GM12878 (cell line): ENCODE measurements around the gene GRM3. TPM values are rescaled to one million over a fixed set of nuclear protein-coding genes. Genes with fewer than 3 reads are reported as not detected.
A peak's percentile ranks its signal among the peaks of the same experiment; 100 is the strongest.

ENCODE experiments used
- ATAC-seq: fragments of 200-7000 bp; cut with Tn5 transposase; 3 replicates; pipeline ENCODE4 v1.9.1; 2020; ENCODE audit warnings: mild to moderate bottlenecking, moderate library complexity
- BruUV-seq: library from RNA; stranded (reverse); fragments of 400-500 nt; replicated peaks from 2 replicates; lab custom pipeline; 2021; lab: Mats Ljungman, UMichigan
- CTCF ChIA-PET: fragments of 300-600 bp; sonication (Branson Sonifier 250); formaldehyde crosslinking; extraction: SDS; loops from one replicate; lab custom pipeline; 2021; ENCODE audit warnings: inconsistent platforms; lab: Yijun Ruan, JAX
- POLR2A ChIA-PET: fragments of 350-600 bp; formaldehyde crosslinking; extraction: SDS; loops from one replicate; lab custom pipeline; 2021; ENCODE audit warnings: inconsistent platforms; lab: Charles Lee
- RAD21 ChIA-PET: fragments of 300-600 bp; sonication (Branson Sonifier 250); formaldehyde crosslinking; loops from one replicate; lab custom pipeline; 2023; ENCODE audit warnings: antibody characterized with exemption; ENCODE audit not compliant: unreplicated experiment; lab: Charles Lee
- SMC1A ChIA-PET: fragments of 300-600 bp; sonication (Branson Sonifier 250); formaldehyde crosslinking; loops from one replicate; lab custom pipeline; 2023; ENCODE audit not compliant: unreplicated experiment, uncharacterized antibody; lab: Charles Lee
- DNase-seq: peaks from one replicate; pipeline ENCODE4 v3.0.0-alpha.2; 2011; ENCODE audit warnings: low read depth, low spot score
- FAIRE-seq: peaks from 3 replicates; lab custom pipeline; 2011; peaks lifted over from hg19 to GRCh38; lab: Jason Lieb, UNC
- H2AFZ ChIP-seq: 2 replicates; pipeline ENCODE4 v1.6.0; 2011; ENCODE audit warnings: low read depth, low read length, control low read depth; ENCODE audit not compliant: control insufficient read depth
- H3K27ac ChIP-seq: 2 replicates; pipeline ENCODE4 v1.5.1; 2011; ENCODE audit warnings: control low read depth; ENCODE audit not compliant: control insufficient read depth, insufficient read depth
- H3K27me3 ChIP-seq, 2 experiments: replicated peaks in 1 of 2; 2 replicates each; pipeline versions ENCODE4 v1.6.0 to v1.6.1; 2011; ENCODE audit warnings: low read length in 1 of 2; ENCODE audit not compliant: control insufficient read depth in 2 of 2, insufficient read depth in 2 of 2
- H3K36me3 ChIP-seq, 2 experiments: 2 replicates each; pipeline ENCODE4 v1.5.1; 2011; ENCODE audit warnings: low read length in 1 of 2; ENCODE audit not compliant: control insufficient read depth in 2 of 2, insufficient read depth in 2 of 2
- H3K4me1 ChIP-seq: 2 replicates; pipeline ENCODE4 v1.6.1; 2011; ENCODE audit warnings: mild to moderate bottlenecking, low read length, moderate library complexity, mixed read lengths; ENCODE audit not compliant: control insufficient read depth, insufficient read depth
- H3K4me2 ChIP-seq: 2 replicates; pipeline ENCODE4 v1.6.0; 2011; ENCODE audit warnings: control low read depth; ENCODE audit not compliant: control insufficient read depth, insufficient read depth
- H3K4me3 ChIP-seq: fragments of 200-600 bp; sonication (generic); 2 replicates; pipeline ENCODE4 v1.5.1; 2016
- H3K79me2 ChIP-seq: 2 replicates; pipeline ENCODE4 v1.6.0; 2011; ENCODE audit warnings: low read length; ENCODE audit not compliant: control insufficient read depth, insufficient read depth
- H3K9ac ChIP-seq: 2 replicates; pipeline ENCODE4 v1.8.0; 2011; ENCODE audit warnings: low read length, control low read depth, mixed read lengths; ENCODE audit not compliant: control insufficient read depth, insufficient read depth
- H3K9me3 ChIP-seq: replicated peaks from 3 replicates; pipeline ENCODE4 v1.5.1; 2011; ENCODE audit warnings: mild to moderate bottlenecking, low read length; ENCODE audit not compliant: control insufficient read depth, insufficient read depth
- H4K20me1 ChIP-seq: 2 replicates; pipeline ENCODE4 v1.6.0; 2011; ENCODE audit not compliant: control insufficient read depth, insufficient read depth
- ATF2 ChIP-seq: IDR thresholded peaks from 2 replicates; pipeline ENCODE4 v1.6.1; 2012; ENCODE audit warnings: low read length, inconsistent platforms
- BCL11A ChIP-seq: IDR thresholded peaks from 2 replicates; pipeline ENCODE4 v1.6.1; 2011; ENCODE audit warnings: low read depth, low read length
- CBX5 ChIP-seq: sonication (generic); IDR thresholded peaks from 2 replicates; pipeline ENCODE4 v1.6.1; 2016; ENCODE audit warnings: low read depth, moderate library complexity, mild to moderate bottlenecking, inconsistent platforms
- CEBPZ ChIP-seq: fragments of 150-350 bp; IDR thresholded peaks from 2 replicates; pipeline ENCODE4 v1.6.1; 2016; ENCODE audit warnings: low read depth, low read length
- CREM ChIP-seq: IDR thresholded peaks from 2 replicates; pipeline ENCODE4 v1.6.1; 2014; ENCODE audit warnings: antibody characterized with exemption, low read depth
- FOXM1 ChIP-seq: IDR thresholded peaks from 2 replicates; pipeline ENCODE4 v1.6.1; 2012; ENCODE audit warnings: low read depth, mild to moderate bottlenecking, inconsistent platforms, low read length, moderate library complexity
- MEF2A ChIP-seq: IDR thresholded peaks from 2 replicates; pipeline ENCODE4 v1.6.1; 2011; ENCODE audit warnings: low read depth, mild to moderate bottlenecking, low read length, moderate library complexity; ENCODE audit not compliant: insufficient read depth
- MTA3 ChIP-seq: IDR thresholded peaks from 2 replicates; pipeline ENCODE4 v1.6.1; 2012; ENCODE audit warnings: low read length, inconsistent platforms, borderline replicate concordance
- NFIC ChIP-seq: IDR thresholded peaks from 2 replicates; pipeline ENCODE4 v1.6.1; 2012; ENCODE audit warnings: low read depth, mild to moderate bottlenecking, inconsistent platforms, low read length, moderate library complexity
- PBX3 ChIP-seq: IDR thresholded peaks from 2 replicates; pipeline ENCODE4 v1.6.1; 2011; ENCODE audit warnings: mild to moderate bottlenecking, low read depth, low read length, moderate library complexity; ENCODE audit not compliant: insufficient replicate concordance
- PML ChIP-seq: IDR thresholded peaks from 2 replicates; pipeline ENCODE4 v1.6.1; 2012; ENCODE audit warnings: low read length, inconsistent platforms
- RELA ChIP-seq: fragments of 450-650 bp; IDR thresholded peaks from 2 replicates; pipeline ENCODE4 v1.8.0; 2014; ENCODE audit warnings: borderline replicate concordance; ENCODE audit not compliant: partially characterized antibody
- SIN3A ChIP-seq: IDR thresholded peaks from 2 replicates; pipeline ENCODE4 v1.6.1; 2012; ENCODE audit warnings: low read depth, low read length, improper control_type of control experiment
- SRF ChIP-seq, 2 experiments: IDR thresholded peaks; 2 replicates each; pipeline ENCODE4 v1.6.1; 2011; ENCODE audit warnings: low read depth in 2 of 2, low read length in 2 of 2, mild to moderate bottlenecking in 1 of 2, moderate library complexity in 1 of 2
- SUPT20H ChIP-seq: IDR thresholded peaks from 2 replicates; pipeline ENCODE4 v1.6.1; 2011; ENCODE audit warnings: low read depth, mild to moderate bottlenecking, low read length, moderate library complexity, borderline replicate concordance; ENCODE audit not compliant: control insufficient read depth
- USF1 ChIP-seq: IDR thresholded peaks from 2 replicates; pipeline ENCODE4 v1.6.1; 2011; ENCODE audit warnings: borderline replicate concordance, low read depth, mild to moderate bottlenecking, moderate library complexity, mixed read lengths, low read length; ENCODE audit not compliant: insufficient read depth; ENCODE audit errors: extremely low read length
- ZNF384 ChIP-seq: IDR thresholded peaks from 2 replicates; pipeline ENCODE4 v1.6.1; 2012; ENCODE audit warnings: low read depth, mild to moderate bottlenecking, low read length, improper control_type of control experiment, borderline replicate concordance
- WGBS: methylation state at CpG from one replicate; pipeline ENCODE4 v1.1.6; 2016; ENCODE audit warnings: low lambda C conversion rate; ENCODE audit not compliant: insufficient replicate concordance, insufficient coverage; ENCODE audit errors: missing lambda C conversion rate; 5-methylcytosine and 5-hydroxymethylcytosine counted together
- in situ Hi-C: fragments of 300-500 bp; cut with MboI; formaldehyde crosslinking; loops from 9 replicates; pipeline ENCODE4 v1.14.3; 2018; ENCODE audit warnings: mixed read lengths
- intact Hi-C: fragments of 100-400 bp; cut with micrococcal nuclease; formaldehyde crosslinking; loops from one replicate; pipeline ENCODE4 v1.14.2; 2022; ENCODE audit not compliant: unreplicated experiment
- polyA plus RNA-seq, 11 experiments: library from polyadenylated mRNA; depleted of rRNA in 4 of 11; unstranded in 6 of 11; stranded (reverse) in 5 of 11; fragments of >200 nt; fragmentation: Nextera tagmentation in 4 of 11; fragmentation: Illumina TruSeq in 1 of 11; extraction: Ambion mirVana in 4 of 11; extraction: Trizol in 1 of 11; gene quantifications; 1 replicate in 1 of 11; 2 replicates in 10 of 11; pipeline versions ENCODE4 v1.2.1 to v1.2.3, GENCODE V29; 2011 to 2016; ENCODE audit warnings: inconsistent platforms in 2 of 11, missing spikeins in 2 of 11, low read depth in 1 of 11
- total RNA-seq, 4 experiments: library from RNA; depleted of rRNA in 3 of 4; stranded (reverse); fragments of >200 nt in 3 of 4; fragmentation: Illumina TruSeq in 1 of 4; extraction: Trizol in 1 of 4; gene quantifications; 2 replicates each; pipeline versions ENCODE4 v1.2.1 to v1.2.3, GENCODE V29; 2013 to 2021

GRM3 gene
- total and polyA plus RNA-seq, 10 of the 15 experiments (the other 5 are each of a cell fraction or from before 2014, with no cell fraction given), result 0.03 to 0.49 (median 0.15) TPM; not detected in 1

- in situ Hi-C loops (no loop called here), intact Hi-C loops (no loop called here)
- no peaks in the 10 kb centered on the region for H3K36me3 ChIP-seq
- peak; percentile 80 for ATAC-seq
- H3K27ac ChIP-seq, result peak overlapping the region; percentile 39
- H3K4me3 ChIP-seq, result no peak overlapping the region
- no TSS peak for BruUV-seq
- ChIA-PET SMC1A (no interaction called here), CTCF (interaction anchor here (1.0 kb wide), 1 partner anchor 29 kb away, joined by 3 read pairs; no protein-coding TSS in a partner anchor), RAD21 (no interaction called here), POLR2A (no interaction called here)
- peaks cover 38% of the 10 kb centered on the region for H3K4me1 ChIP-seq
- no peak for FAIRE-seq
- H4K20me1 ChIP-seq, result no peaks in the 10 kb centered on the region
- DNase-seq, result peak; percentile 57
- peak overlapping the region; percentile 39 for H3K4me2 ChIP-seq
- no peak overlapping the region for H2AFZ ChIP-seq
- H3K79me2 ChIP-seq, result no peaks in the 10 kb centered on the region
- no peaks in the 10 kb centered on the region for H3K27me3 ChIP-seq
- 0% methylated on average over 3 of the region's 3 CpGs for WGBS
- H3K9me3 ChIP-seq, result peaks cover 3% of the 10 kb centered on the region; the same call in 1 of the 3 replicates
- no peak overlapping the region for H3K9ac ChIP-seq
- TF ChIP-seq FOXM1 (peak; percentile 75; the same call in 1 of the 2 replicates), ZNF384 (0 out of 2 replicates have a peak, but pooled peaks have one; percentile 27), MTA3 (peak; percentile 74; the same call in 1 of the 2 replicates), RELA (no peak), CEBPZ (no peak), CBX5 (peak; percentile 30; the same call in 1 of the 2 replicates), ATF2 (peak; percentile 76; the same call in 1 of the 2 replicates), BCL11A (0 out of 2 replicates have a peak, but pooled peaks have one; percentile 11), NFIC (peak; percentile 78), MEF2A (peak; percentile 98), SIN3A (no peak), SRF (IDR thresholded peaks at IDR 0.05; ENCODE audit: low read depth in 2 of 2, low read length in 2 of 2) (peak in 1 of 2 experiments; percentile 56; a peak in 1 of 4 replicates), CREM (peak; percentile 46; the same call in 1 of the 2 replicates), USF1 (no peak), PBX3 (no peak), SUPT20H (no peak), PML (0 out of 2 replicates have a peak, but pooled peaks have one; percentile 31)
These were observed 141.9 kb downstream of the GRM3 start for GRCh38 chr7:86785641-86786040.
